Progenitor cell of endocrine pancreas (in vitro differentiated cells): ENCODE measurements around the gene PSMB7. TPM values are rescaled to one million over a fixed set of nuclear protein-coding genes. Genes with fewer than 3 reads are reported as not detected.

Experiments used
- DNase-seq: peaks from one replicate; pipeline ENCODE4 v3.0.0; 2021; ENCODE audit warnings: low spot score; ENCODE audit not compliant: unreplicated experiment
- H3K27ac Mint-ChIP-seq: 2 replicates; pipeline ENCODE4 v1.8.0; 2021; ENCODE audit warnings: mild to moderate bottlenecking, moderate library complexity, mixed read lengths
- H3K27me3 Mint-ChIP-seq: 2 replicates; pipeline ENCODE4 v1.8.0; 2021; ENCODE audit warnings: mixed read lengths
- H3K36me3 Mint-ChIP-seq: 2 replicates; pipeline ENCODE4 v1.8.0; 2022; ENCODE audit warnings: mixed read lengths; ENCODE audit not compliant: insufficient read depth
- H3K4me1 Mint-ChIP-seq: 2 replicates; pipeline ENCODE4 v1.8.0; 2021; ENCODE audit warnings: low read depth, mixed read lengths
- H3K4me3 Mint-ChIP-seq: 2 replicates; pipeline ENCODE4 v1.8.0; 2021; ENCODE audit warnings: low read depth, mild to moderate bottlenecking, moderate library complexity, mixed read lengths
- H3K9me3 Mint-ChIP-seq: 2 replicates; pipeline ENCODE4 v1.8.0; 2021; ENCODE audit warnings: low read depth, mixed read lengths
- CTCF ChIP-seq: fragments of 200-600 bp; sonication (generic); IDR thresholded peaks from one replicate; pipeline ENCODE4 v1.5.0; 2021; ENCODE audit warnings: antibody characterized with exemption, mild to moderate bottlenecking; ENCODE audit not compliant: unreplicated experiment
- total RNA-seq: library from RNA; stranded (reverse); gene quantifications from 2 replicates; pipeline ENCODE4 v1.2.1, GENCODE V29; 2021

PSMB7 gene
- total RNA-seq, 1 donor from 2014 or later: 144 TPM

- H3K36me3 Mint-ChIP-seq: peaks cover 3% of the 10 kb centered on the region
- peak overlapping the region; percentile 45 for H3K27ac Mint-ChIP-seq
- no peaks in the 10 kb centered on the region for H3K27me3 Mint-ChIP-seq
- H3K4me3 Mint-ChIP-seq: no peak overlapping the region
- no peak for TF ChIP-seq CTCF
- no peaks in the 10 kb centered on the region for H3K9me3 Mint-ChIP-seq
- DNase-seq: no peak
- H3K4me1 Mint-ChIP-seq: no peaks in the 10 kb centered on the region
These were observed 58.4 kb downstream of the PSMB7 start for GRCh38 chr9:124356745-124357390.

GRCh38 chr9:124355941-124356744, 59.1 kb downstream of the PSMB7 start:
- H3K4me3 Mint-ChIP-seq: no peak overlapping the region
- H3K9me3 Mint-ChIP-seq: no peaks in the 10 kb centered on the region
- no peak for DNase-seq
- H3K4me1 Mint-ChIP-seq: peaks cover 3% of the 10 kb centered on the region
- H3K27me3 Mint-ChIP-seq: no peaks in the 10 kb centered on the region
- peak overlapping the region; percentile 65 for H3K27ac Mint-ChIP-seq
- no peak for TF ChIP-seq CTCF
- peaks cover 9% of the 10 kb centered on the region for H3K36me3 Mint-ChIP-seq

GRCh38 chr9:124355039-124355940, 60.0 kb downstream of the PSMB7 start:
- no peaks in the 10 kb centered on the region for H3K27me3 Mint-ChIP-seq
- H3K4me1 Mint-ChIP-seq: peaks cover 8% of the 10 kb centered on the region
- no peak for TF ChIP-seq CTCF
- H3K9me3 Mint-ChIP-seq: no peaks in the 10 kb centered on the region
- no peak for DNase-seq
- peak overlapping the region; percentile 88 for H3K27ac Mint-ChIP-seq
- no peak overlapping the region for H3K4me3 Mint-ChIP-seq
- peaks cover 12% of the 10 kb centered on the region for H3K36me3 Mint-ChIP-seq

GRCh38 chr9:124354346-124355038, 60.8 kb downstream of the PSMB7 start:
- peaks cover 8% of the 10 kb centered on the region for H3K4me1 Mint-ChIP-seq
- H3K27ac Mint-ChIP-seq: peak overlapping the region; percentile 88
- no peaks in the 10 kb centered on the region for H3K27me3 Mint-ChIP-seq
- TF ChIP-seq CTCF: no peak
- no peak for DNase-seq
- H3K9me3 Mint-ChIP-seq: no peaks in the 10 kb centered on the region
- no peak overlapping the region for H3K4me3 Mint-ChIP-seq
- peaks cover 12% of the 10 kb centered on the region for H3K36me3 Mint-ChIP-seq
